Osteocyte (in vitro differentiated cells): ENCODE data around the gene SMAD3. TPM values are rescaled to one million over a fixed set of nuclear protein-coding genes. Genes with fewer than 3 reads are reported as not detected.

Source experiments
- DNase-seq: peaks from one replicate; pipeline ENCODE4 v3.0.0; 2021; ENCODE audit warnings: mixed read lengths; ENCODE audit not compliant: unreplicated experiment; ENCODE audit errors: extremely low spot score
- H3K27ac Mint-ChIP-seq: one replicate; pipeline ENCODE4 v1.8.0; 2021; ENCODE audit warnings: mild to moderate bottlenecking, mixed read lengths; ENCODE audit not compliant: unreplicated experiment
- H3K27me3 Mint-ChIP-seq: one replicate; pipeline ENCODE4 v1.8.0; 2021; ENCODE audit warnings: mixed read lengths; ENCODE audit not compliant: unreplicated experiment
- H3K36me3 Mint-ChIP-seq: one replicate; pipeline ENCODE4 v1.8.0; 2021; ENCODE audit warnings: mixed read lengths; ENCODE audit not compliant: unreplicated experiment
- H3K4me1 Mint-ChIP-seq: one replicate; pipeline ENCODE4 v1.8.0; 2021; ENCODE audit warnings: mixed read lengths; ENCODE audit not compliant: unreplicated experiment
- H3K4me3 Mint-ChIP-seq: one replicate; pipeline ENCODE4 v1.8.0; 2021; ENCODE audit warnings: mild to moderate bottlenecking, moderate library complexity, mixed read lengths; ENCODE audit not compliant: unreplicated experiment
- H3K9me3 Mint-ChIP-seq: one replicate; pipeline ENCODE4 v1.8.0; 2021; ENCODE audit warnings: mixed read lengths; ENCODE audit not compliant: unreplicated experiment
- CTCF ChIP-seq: fragments of 200-600 bp; sonication (generic); IDR thresholded peaks from 2 replicates; pipeline ENCODE4 v1.5.0; 2021; ENCODE audit warnings: antibody characterized with exemption, mild to moderate bottlenecking, moderate library complexity
- long read RNA-seq: library from polyadenylated mRNA; unstranded; transcript quantifications from one replicate; pipeline ENCODE4 v2.0.0, GENCODE V29; 2021
- total RNA-seq: library from RNA; stranded (reverse); gene quantifications from 2 replicates; pipeline ENCODE4 v1.2.1, GENCODE V29; 2021

SMAD3 gene
- 35.8 and 39.7 TPM in 2 replicates for total RNA-seq
- long read RNA-seq, partial matches to known transcripts: 1 of 20 reads
- long read RNA-seq, other reads (novel, unspliced or antisense): 19 of 20 reads

- H3K27ac Mint-ChIP-seq: peak within 1 kb of the TSS; percentile 93
- peak; percentile 94 for DNase-seq
- peak within 1 kb of the TSS; percentile 96 for H3K4me3 Mint-ChIP-seq
- TF ChIP-seq CTCF: no peak
- no peaks in the 10 kb centered on the region for H3K9me3 Mint-ChIP-seq
- no peaks in the 10 kb centered on the region for H3K27me3 Mint-ChIP-seq
- no peaks in the 10 kb centered on the region for H3K36me3 Mint-ChIP-seq
- peaks cover 42% of the 10 kb centered on the region for H3K4me1 Mint-ChIP-seq
These were observed at the start of gene SMAD3 for GRCh38 chr15:67065531-67066005. Gene SMAD3, plus strand, starts transcription at chr15:67065602. Its CDS starts 553 bp downstream, at chr15:67066155.

GRCh38 chr15:67017311-67017710 is 48.1 kb upstream of the SMAD3 start:
- no peak for DNase-seq
- no peak for TF ChIP-seq CTCF
- H3K4me3 Mint-ChIP-seq: no peak overlapping the region
- H3K9me3 Mint-ChIP-seq: no peaks in the 10 kb centered on the region
- H3K27me3 Mint-ChIP-seq: no peaks in the 10 kb centered on the region
- no peaks in the 10 kb centered on the region for H3K36me3 Mint-ChIP-seq
- no peak overlapping the region for H3K27ac Mint-ChIP-seq
- H3K4me1 Mint-ChIP-seq: peaks cover 30% of the 10 kb centered on the region

- Mint-ChIP-seq H3K36me3 (no peaks in the 10 kb centered on the region), H3K4me3 (no peak overlapping the region), H3K27ac (no peak overlapping the region), H3K9me3 (no peaks in the 10 kb centered on the region), H3K4me1 (peaks cover 35% of the 10 kb centered on the region), H3K27me3 (no peaks in the 10 kb centered on the region)
- no peak for DNase-seq
- no peak for TF ChIP-seq CTCF
These were observed 47.4 kb upstream of the SMAD3 start for GRCh38 chr15:67018026-67018425.

GRCh38 chr15:67018441-67018840 is 47.0 kb upstream of the SMAD3 start:
- no peak overlapping the region for H3K4me3 Mint-ChIP-seq
- no peaks in the 10 kb centered on the region for H3K27me3 Mint-ChIP-seq
- DNase-seq: no peak
- no peaks in the 10 kb centered on the region for H3K36me3 Mint-ChIP-seq
- H3K27ac Mint-ChIP-seq: no peak overlapping the region
- H3K9me3 Mint-ChIP-seq: no peaks in the 10 kb centered on the region
- no peak for TF ChIP-seq CTCF
- H3K4me1 Mint-ChIP-seq: peaks cover 33% of the 10 kb centered on the region

GRCh38 chr15:67019069-67019468 is 46.3 kb upstream of the SMAD3 start:
- H3K4me1 Mint-ChIP-seq: peaks cover 33% of the 10 kb centered on the region
- H3K27ac Mint-ChIP-seq: no peak overlapping the region
- H3K9me3 Mint-ChIP-seq: no peaks in the 10 kb centered on the region
- TF ChIP-seq CTCF: no peak
- no peak overlapping the region for H3K4me3 Mint-ChIP-seq
- no peaks in the 10 kb centered on the region for H3K36me3 Mint-ChIP-seq
- DNase-seq: no peak
- no peaks in the 10 kb centered on the region for H3K27me3 Mint-ChIP-seq
